Mucosa of descending colon (tissue), 3 donors: ENCODE results near the gene NPHP4. TPM values are rescaled to one million over a fixed set of nuclear protein-coding genes. Genes with fewer than 3 reads are reported as not detected.

Experiments used
- ATAC-seq: fragments of 200-7000 bp; cut with Tn5 transposase; one replicate; pipeline ENCODE4 v1.9.1; 2020; ENCODE audit warnings: mild to moderate bottlenecking, moderate library complexity
- DNase-seq, 3 donors: peaks; one replicate each; pipeline ENCODE4 v3.0.0-alpha.2; 2020
- H3K36me3 ChIP-seq: fragments of 200-600 bp; one replicate; pipeline ENCODE4 v1.8.0; 2021; ENCODE audit warnings: low read depth, mild to moderate bottlenecking
- H3K4me1 ChIP-seq: fragments of 200-600 bp; one replicate; pipeline ENCODE4 v1.8.0; 2021; ENCODE audit warnings: low read depth, mild to moderate bottlenecking
- H3K4me3 ChIP-seq: fragments of 200-600 bp; one replicate; pipeline ENCODE4 v1.8.0; 2021; ENCODE audit warnings: mild to moderate bottlenecking
- H3K9me3 ChIP-seq: fragments of 200-600 bp; one replicate; pipeline ENCODE4 v1.8.0; 2021; ENCODE audit warnings: mild to moderate bottlenecking
- intact Hi-C, 2 donors: fragments of 100-400 bp; cut with DNase I in 1 of 2; cut with micrococcal nuclease in 1 of 2; formaldehyde crosslinking; loops; one replicate each; pipeline versions ENCODE4 v1.11.0 to v1.11.1; 2022; cut with DNase I, micrococcal nuclease
- total RNA-seq, 3 donors: library from RNA; stranded (reverse); fragmentation: NEBNext Ultra II Directional in 2 of 3; extraction: Animal tissue kit (Norgen Biotek cat#: 25700) in 2 of 3; gene quantifications; one replicate each; pipeline versions ENCODE4 v1.2.1 to v1.2.4, GENCODE V29; 2021 to 2023
- TF ChIP-seq, protein P1 (sequence below): fragments of 200-600 bp; IDR thresholded peaks from one replicate; pipeline ENCODE4 v1.8.0; 2022; ENCODE audit warnings: antibody characterized with exemption, mild to moderate bottlenecking
- donor health status: DM: no; HTN: no; CAD: no; lungs with moderate emphysema.
- donor health status: DM: no; HTN: no; CAD: no.
- donor health status: DM: no; HTN: yes; CAD: no.

The NPHP4 gene
- total RNA-seq, 3 donors from 2014 or later, result 7.5 to 12.2 (median 10.3) TPM

GRCh38 chr1:5921671-5922070 is 70.6 kb downstream of the NPHP4 start:
- H3K4me1 ChIP-seq, result no peaks in the 10 kb centered on the region
- H3K9me3 ChIP-seq, result no peaks in the 10 kb centered on the region
- no peaks in the 10 kb centered on the region for H3K36me3 ChIP-seq
- H3K4me3 ChIP-seq, result no peak overlapping the region
- TF ChIP-seq, protein P1, sequence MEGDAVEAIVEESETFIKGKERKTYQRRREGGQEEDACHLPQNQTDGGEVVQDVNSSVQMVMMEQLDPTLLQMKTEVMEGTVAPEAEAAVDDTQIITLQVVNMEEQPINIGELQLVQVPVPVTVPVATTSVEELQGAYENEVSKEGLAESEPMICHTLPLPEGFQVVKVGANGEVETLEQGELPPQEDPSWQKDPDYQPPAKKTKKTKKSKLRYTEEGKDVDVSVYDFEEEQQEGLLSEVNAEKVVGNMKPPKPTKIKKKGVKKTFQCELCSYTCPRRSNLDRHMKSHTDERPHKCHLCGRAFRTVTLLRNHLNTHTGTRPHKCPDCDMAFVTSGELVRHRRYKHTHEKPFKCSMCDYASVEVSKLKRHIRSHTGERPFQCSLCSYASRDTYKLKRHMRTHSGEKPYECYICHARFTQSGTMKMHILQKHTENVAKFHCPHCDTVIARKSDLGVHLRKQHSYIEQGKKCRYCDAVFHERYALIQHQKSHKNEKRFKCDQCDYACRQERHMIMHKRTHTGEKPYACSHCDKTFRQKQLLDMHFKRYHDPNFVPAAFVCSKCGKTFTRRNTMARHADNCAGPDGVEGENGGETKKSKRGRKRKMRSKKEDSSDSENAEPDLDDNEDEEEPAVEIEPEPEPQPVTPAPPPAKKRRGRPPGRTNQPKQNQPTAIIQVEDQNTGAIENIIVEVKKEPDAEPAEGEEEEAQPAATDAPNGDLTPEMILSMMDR, result no peak
- ATAC-seq (no peak), DNase-seq (no peak)
- intact Hi-C loops, result no loop called here

GRCh38 chr1:5921129-5921528 is 71.1 kb downstream of the NPHP4 start:
- Histone ChIP-seq H3K9me3 (no peaks in the 10 kb centered on the region), H3K36me3 (no peaks in the 10 kb centered on the region), H3K4me3 (no peak overlapping the region), H3K4me1 (no peaks in the 10 kb centered on the region)
- TF ChIP-seq, protein P1, result no peak
- DNase-seq (no peak), ATAC-seq (no peak)
- intact Hi-C loops, result no loop called here

GRCh38 chr1:5920201-5920600 is 72.0 kb downstream of the NPHP4 start:
- TF ChIP-seq, protein P1, result no peak
- H3K9me3 ChIP-seq, result no peaks in the 10 kb centered on the region
- no peaks in the 10 kb centered on the region for H3K36me3 ChIP-seq
- intact Hi-C loops, result no loop called here
- ATAC-seq (no peak), DNase-seq (no peak)
- no peaks in the 10 kb centered on the region for H3K4me1 ChIP-seq
- H3K4me3 ChIP-seq, result no peak overlapping the region

- intact Hi-C loops, result no loop called here
- Histone ChIP-seq H3K4me1 (no peaks in the 10 kb centered on the region), H3K4me3 (no peak overlapping the region), H3K36me3 (no peaks in the 10 kb centered on the region), H3K9me3 (no peaks in the 10 kb centered on the region)
- TF ChIP-seq, protein P1, result no peak
- no peak for ATAC-seq
- DNase-seq, result no peak
These were observed 74.0 kb downstream of the NPHP4 start for GRCh38 chr1:5918275-5918649.

GRCh38 chr1:5917591-5918274 is 74.5 kb downstream of the NPHP4 start:
- DNase-seq (no peak), ATAC-seq (no peak)
- TF ChIP-seq, protein P1, result no peak
- Histone ChIP-seq H3K9me3 (no peaks in the 10 kb centered on the region), H3K4me3 (no peak overlapping the region), H3K36me3 (no peaks in the 10 kb centered on the region), H3K4me1 (no peaks in the 10 kb centered on the region)
- intact Hi-C loops, result no loop called here

GRCh38 chr1:5917281-5917590 is 75.0 kb downstream of the NPHP4 start:
- Histone ChIP-seq H3K9me3 (no peaks in the 10 kb centered on the region), H3K36me3 (no peaks in the 10 kb centered on the region), H3K4me3 (no peak overlapping the region), H3K4me1 (no peaks in the 10 kb centered on the region)
- ATAC-seq (no peak), DNase-seq (no peak)
- TF ChIP-seq, protein P1, result no peak
- intact Hi-C loops, result no loop called here
